ENCODE measurements around the gene COL5A1.
A peak's percentile ranks its signal among the peaks of the same experiment; 100 is the strongest.

Gene COL5A1

GRCh38 chr9:134644725-134645606 lies 3.4 kb downstream of the COL5A1 start:
- no peaks in the 10 kb centered on the region for H3K27me3 ChIP-seq (ENCODE audit: control insufficient read depth in 1 of 2, insufficient read depth in 1 of 2, low read length in 2 of 2)
- peaks cover 7% of the 10 kb centered on the region for H3K79me1 ChIP-seq (replicated peaks; ENCODE audit: low read length, poor library complexity, severe bottlenecking)
- H3K9ac ChIP-seq (ENCODE audit: low read length): peak overlapping the region; percentile 72
- H3K4me3 ChIP-seq (ENCODE audit: insufficient read depth in 1 of 2, low read depth in 1 of 2, low read length in 2 of 2): peak overlapping the region; percentile 42 to 75
- H3K9me3 ChIP-seq (ENCODE audit: control insufficient read depth, low read length): no peaks in the 10 kb centered on the region
- H2BK5ac ChIP-seq (ENCODE audit: low read depth, low read length, poor library complexity, severe bottlenecking): no peak overlapping the region
- H2AK5ac ChIP-seq (ENCODE audit: low read length, severe bottlenecking): no peak overlapping the region
- H4K91ac ChIP-seq (ENCODE audit: low read length): no peak overlapping the region
- peak overlapping the region; percentile 90 for H3K27ac ChIP-seq (ENCODE audit: low read length, poor library complexity, severe bottlenecking)
- peak; percentile 95 for DNase-seq
- H2BK15ac ChIP-seq (ENCODE audit: low read depth, poor library complexity, severe bottlenecking): no peak overlapping the region
- peak overlapping the region; percentile 9 to 79 for H2BK12ac ChIP-seq (ENCODE audit: low read length in 2 of 2)
- no peak overlapping the region for H2AFZ ChIP-seq (ENCODE audit: low read depth, low read length)
- H3K4ac ChIP-seq (ENCODE audit: low read depth in 1 of 2, low read length in 2 of 2): peak overlapping the region in 1 of 2 experiments; percentile 45
- no peak overlapping the region for H2BK120ac ChIP-seq (ENCODE audit: low read depth, low read length)
- H3K4me2 ChIP-seq (ENCODE audit: low read length, poor library complexity, severe bottlenecking): peak overlapping the region; percentile 72
- H3K18ac ChIP-seq (ENCODE audit: low read depth in 1 of 2, low read length in 2 of 2): peak overlapping the region; percentile 38 to 75
- peak overlapping the region in 1 of 2 experiments; percentile 66 for H3K23ac ChIP-seq (ENCODE audit: low read length in 2 of 2)
- H3K4me1 ChIP-seq (ENCODE audit: control insufficient read depth, insufficient read depth, low read depth, low read length): peaks cover 48% of the 10 kb centered on the region
- H4K8ac ChIP-seq (ENCODE audit: low read length): no peak overlapping the region
- H3K14ac ChIP-seq (ENCODE audit: low read length in 2 of 2): peak overlapping the region in 1 of 2 experiments; percentile 82
- H3K36me3 ChIP-seq (ENCODE audit: control insufficient read depth in 1 of 2, insufficient read depth in 2 of 2, low read depth in 1 of 2, low read length in 2 of 2): peaks cover 11 to 36% of the 10 kb centered on the region in 2 experiments
- WGBS: 73% methylated on average over 19 of the region's 22 CpGs

GRCh38 chr9:134645607-134646365 lies 4.2 kb downstream of the COL5A1 start:
- no peak for DNase-seq
- WGBS: 76% methylated on average over 7 of the region's 9 CpGs
- H3K9ac ChIP-seq (ENCODE audit: low read length): peak overlapping the region; percentile 72

GRCh38 chr9:134647359-134648080 lies 5.9 kb downstream of the COL5A1 start:
- H2AK5ac ChIP-seq (ENCODE audit: low read length, severe bottlenecking): no peak overlapping the region
- no peak overlapping the region for H3K4ac ChIP-seq (ENCODE audit: low read depth in 1 of 2, low read length in 2 of 2)
- H3K9ac ChIP-seq (ENCODE audit: low read length): no peak overlapping the region
- peak overlapping the region; percentile 34 for H4K91ac ChIP-seq (ENCODE audit: low read length)
- H3K23ac ChIP-seq (ENCODE audit: low read length in 2 of 2): peak overlapping the region in 1 of 2 experiments; percentile 35
- H2AFZ ChIP-seq (ENCODE audit: low read depth, low read length): no peak overlapping the region
- H3K36me3 ChIP-seq (ENCODE audit: control insufficient read depth in 1 of 2, insufficient read depth in 2 of 2, low read depth in 1 of 2, low read length in 2 of 2): peaks cover 11 to 49% of the 10 kb centered on the region in 2 experiments
- DNase-seq: no peak
- H3K14ac ChIP-seq (ENCODE audit: low read length in 2 of 2): peak overlapping the region in 1 of 2 experiments; percentile 97
- H3K27me3 ChIP-seq (ENCODE audit: control insufficient read depth in 1 of 2, insufficient read depth in 1 of 2, low read length in 2 of 2): no peaks in the 10 kb centered on the region
- peak overlapping the region; percentile 35 for H4K8ac ChIP-seq (ENCODE audit: low read length)
- peak overlapping the region; percentile 11 for H2BK120ac ChIP-seq (ENCODE audit: low read depth, low read length)
- H2BK15ac ChIP-seq (ENCODE audit: low read depth, poor library complexity, severe bottlenecking): no peak overlapping the region
- H3K27ac ChIP-seq (ENCODE audit: low read length, poor library complexity, severe bottlenecking): no peak overlapping the region
- no peaks in the 10 kb centered on the region for H3K9me3 ChIP-seq (ENCODE audit: control insufficient read depth, low read length)
- H2BK12ac ChIP-seq (ENCODE audit: low read length in 2 of 2): peak overlapping the region in 1 of 2 experiments; percentile 22
- H3K4me3 ChIP-seq (ENCODE audit: insufficient read depth in 1 of 2, low read depth in 1 of 2, low read length in 2 of 2): no peak overlapping the region
- H3K18ac ChIP-seq (ENCODE audit: low read depth in 1 of 2, low read length in 2 of 2): peak overlapping the region in 1 of 2 experiments; percentile 48
- WGBS: 91% methylated on average over 33 of the region's 33 CpGs
- no peak overlapping the region for H2BK5ac ChIP-seq (ENCODE audit: low read depth, low read length, poor library complexity, severe bottlenecking)
- peaks cover 47% of the 10 kb centered on the region for H3K4me1 ChIP-seq (ENCODE audit: control insufficient read depth, insufficient read depth, low read depth, low read length)
- H3K4me2 ChIP-seq (ENCODE audit: low read length, poor library complexity, severe bottlenecking): no peak overlapping the region
- H3K79me1 ChIP-seq (replicated peaks; ENCODE audit: low read length, poor library complexity, severe bottlenecking): peaks cover 20% of the 10 kb centered on the region

More at GRCh38 chr9:134645607-134646365, 4.2 kb downstream of the COL5A1 start:
- Histone ChIP-seq H3K27ac (ENCODE audit: low read length, poor library complexity, severe bottlenecking) (peak overlapping the region; percentile 90), H2BK15ac (ENCODE audit: low read depth, poor library complexity, severe bottlenecking) (no peak overlapping the region), H3K4me1 (ENCODE audit: control insufficient read depth, insufficient read depth, low read depth, low read length) (peaks cover 47% of the 10 kb centered on the region), H2AK5ac (ENCODE audit: low read length, severe bottlenecking) (no peak overlapping the region), H3K4ac (ENCODE audit: low read depth in 1 of 2, low read length in 2 of 2) (no peak overlapping the region), H2BK12ac (ENCODE audit: low read length in 2 of 2) (peak overlapping the region in 1 of 2 experiments; percentile 74), H3K4me2 (ENCODE audit: low read length, poor library complexity, severe bottlenecking) (peak overlapping the region; percentile 72), H3K79me1 (replicated peaks; ENCODE audit: low read length, poor library complexity, severe bottlenecking) (peaks cover 13% of the 10 kb centered on the region), H4K8ac (ENCODE audit: low read length) (no peak overlapping the region), H2AFZ (ENCODE audit: low read depth, low read length) (no peak overlapping the region), H4K91ac (ENCODE audit: low read length) (no peak overlapping the region), H2BK5ac (ENCODE audit: low read depth, low read length, poor library complexity, severe bottlenecking) (no peak overlapping the region), H3K23ac (ENCODE audit: low read length in 2 of 2) (no peak overlapping the region), H3K27me3 (ENCODE audit: control insufficient read depth in 1 of 2, insufficient read depth in 1 of 2, low read length in 2 of 2) (no peaks in the 10 kb centered on the region), H2BK120ac (ENCODE audit: low read depth, low read length) (no peak overlapping the region), H3K14ac (ENCODE audit: low read length in 2 of 2) (peak overlapping the region in 1 of 2 experiments; percentile 82), H3K18ac (ENCODE audit: low read depth in 1 of 2, low read length in 2 of 2) (peak overlapping the region in 1 of 2 experiments; percentile 80), H3K36me3 (ENCODE audit: control insufficient read depth in 1 of 2, insufficient read depth in 2 of 2, low read depth in 1 of 2, low read length in 2 of 2) (peaks cover 11 to 44% of the 10 kb centered on the region in 2 experiments), H3K4me3 (ENCODE audit: insufficient read depth in 1 of 2, low read depth in 1 of 2, low read length in 2 of 2) (peak overlapping the region; percentile 42 to 75), H3K9me3 (ENCODE audit: control insufficient read depth, low read length) (no peaks in the 10 kb centered on the region)

Data from mesenchymal stem cell (in vitro differentiated cells and primary cell).